ENCODE data around the gene CUX1.
"Not testable (repeated sequence)": the region's sequence is repeated elsewhere in the genome, so short reads cannot be mapped to it uniquely, and the experiment has no call there.

CUX1 gene

GRCh38 chr7:102117743-102118142 is 300.3 kb downstream of the CUX1 start:
- in situ Hi-C loops (cut with MboI; ENCODE audit: low sequenced_read_pairs) = no loop called here

GRCh38 chr7:102119213-102119651 is 301.8 kb downstream of the CUX1 start:
- in situ Hi-C loops (cut with MboI; ENCODE audit: low sequenced_read_pairs) = no loop called here

GRCh38 chr7:102119925-102120324 is 302.5 kb downstream of the CUX1 start:
- in situ Hi-C loops (cut with MboI; ENCODE audit: low sequenced_read_pairs) = no loop called here

DNA sequence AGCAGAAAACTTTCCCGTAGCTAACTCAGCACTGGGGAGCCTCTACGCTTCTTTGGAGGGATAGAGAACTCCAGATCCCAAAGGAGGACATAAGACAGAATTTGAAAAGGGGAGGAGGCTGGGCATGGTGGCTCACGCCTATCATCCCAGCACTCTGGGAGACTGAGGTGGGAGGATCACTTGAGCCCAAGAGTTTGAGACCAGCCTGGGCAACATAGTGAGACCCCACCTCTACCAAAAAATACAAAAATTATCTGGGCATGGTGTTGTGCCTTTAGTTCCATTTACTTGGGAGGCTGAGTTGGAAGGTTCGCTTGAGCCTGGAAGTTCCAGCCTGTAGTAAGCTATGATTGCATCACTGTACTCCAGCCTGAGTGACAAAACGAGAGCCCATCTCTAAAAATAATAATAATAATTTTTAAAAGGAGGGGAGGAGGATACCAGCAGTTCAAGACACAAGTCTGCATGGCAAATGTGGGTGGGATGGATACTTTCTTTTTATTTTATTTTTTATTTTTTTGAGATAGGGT is 303.3 kb downstream of the CUX1 start:
- in situ Hi-C loops (cut with MboI; ENCODE audit: low sequenced_read_pairs) = no loop called here

DNA sequence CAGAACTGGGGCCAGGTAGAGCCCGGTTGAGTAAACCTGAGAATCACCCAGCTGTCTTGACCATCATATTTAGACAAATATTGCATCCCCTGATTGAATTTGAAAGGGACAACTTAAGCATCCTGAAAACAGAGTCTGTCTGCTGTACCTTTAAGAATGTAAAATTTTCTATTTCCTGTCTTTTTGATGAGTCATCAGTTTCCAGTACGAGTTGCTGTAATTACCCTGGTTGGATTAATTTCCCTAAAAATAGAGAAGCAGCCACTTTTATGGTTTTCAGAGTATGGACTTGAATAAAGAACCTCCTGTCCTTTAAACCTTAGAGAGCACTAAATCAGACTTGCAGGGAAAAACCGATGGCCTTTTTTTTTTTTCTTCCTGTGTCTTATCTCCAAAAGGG is 304.6 kb downstream of the CUX1 start:
- in situ Hi-C loops (cut with MboI; ENCODE audit: low sequenced_read_pairs) = no loop called here

- in situ Hi-C loops (cut with MboI; ENCODE audit: low sequenced_read_pairs) = no loop called here
These were observed 307.7 kb downstream of the CUX1 start for GRCh38 chr7:102125127-102125596.

GRCh38 chr7:102128303-102128702 is 310.9 kb downstream of the CUX1 start:
- in situ Hi-C loops (cut with MboI; ENCODE audit: low sequenced_read_pairs) = no loop called here

- in situ Hi-C loops (cut with MboI; ENCODE audit: low sequenced_read_pairs) = no loop called here
These were observed 312.4 kb downstream of the CUX1 start for GRCh38 chr7:102129636-102130370.

- in situ Hi-C loops (cut with MboI; ENCODE audit: low sequenced_read_pairs) = no loop called here
These were observed 314.9 kb downstream of the CUX1 start for GRCh38 chr7:102132209-102132752.

DNA sequence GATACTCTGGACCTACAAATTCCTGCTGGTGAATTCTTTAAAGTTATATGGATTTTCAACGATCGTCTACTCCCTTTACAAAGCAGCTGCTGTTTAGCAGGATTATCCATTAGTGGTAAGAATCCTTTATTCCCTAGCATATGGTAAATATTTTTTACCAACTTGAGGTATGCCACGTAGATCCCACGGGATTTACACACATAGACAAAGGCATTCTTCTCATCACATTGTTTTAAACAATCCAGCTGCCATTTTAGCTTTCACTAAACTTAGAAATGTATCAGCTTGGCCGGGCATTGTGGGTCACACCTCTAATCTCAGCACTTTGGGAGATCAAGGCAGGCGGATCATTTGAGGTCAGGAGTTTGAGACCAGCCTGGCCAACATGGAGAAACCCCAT is 321.2 kb downstream of the CUX1 start:
- in situ Hi-C loops (cut with MboI; ENCODE audit: low sequenced_read_pairs) = no loop called here

DNA sequence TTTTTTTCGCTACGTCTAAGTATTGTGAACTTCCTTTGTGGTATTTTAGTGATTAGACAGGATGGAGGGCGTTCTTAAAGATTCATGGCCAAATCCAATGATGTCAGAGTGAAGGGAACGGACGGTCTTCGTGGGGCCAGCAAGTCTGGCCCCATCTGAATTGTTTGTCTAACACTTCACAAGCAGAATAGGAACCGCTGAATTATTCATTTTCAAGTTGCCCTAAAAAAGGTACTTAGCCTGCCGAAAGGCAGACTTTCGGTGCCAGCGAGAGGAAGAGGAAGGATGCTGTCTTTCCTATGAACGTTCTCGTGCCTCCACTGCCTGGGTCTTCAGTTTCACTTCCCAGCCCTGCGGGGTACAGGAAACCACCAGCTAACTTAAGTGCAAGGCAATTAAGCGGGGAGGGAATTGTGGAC is 323.5 kb downstream of the CUX1 start:
- in situ Hi-C loops (cut with MboI; ENCODE audit: low sequenced_read_pairs) = no loop called here

DNA sequence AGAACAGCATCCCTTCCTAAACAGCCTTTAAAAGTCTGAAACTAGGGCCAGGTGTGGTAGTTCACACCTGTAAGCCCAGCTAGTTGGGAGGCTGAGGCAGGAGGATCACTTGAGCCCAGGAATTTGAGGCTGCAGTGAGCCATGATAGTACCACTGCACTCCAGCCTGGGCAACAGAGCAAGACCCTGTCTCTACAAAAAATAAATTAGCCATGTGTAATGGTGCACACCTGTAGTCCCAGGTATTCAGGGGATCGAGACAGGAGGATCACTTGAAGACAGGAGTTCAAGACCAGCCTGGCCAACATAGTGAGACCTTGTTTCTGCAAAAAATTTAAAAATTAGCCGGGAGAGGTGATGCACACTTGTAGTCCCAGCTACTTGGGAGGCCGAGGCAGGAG is 325.0 kb downstream of the CUX1 start:
- in situ Hi-C loops (cut with MboI; ENCODE audit: low sequenced_read_pairs) = not testable (repeated sequence)

DNA sequence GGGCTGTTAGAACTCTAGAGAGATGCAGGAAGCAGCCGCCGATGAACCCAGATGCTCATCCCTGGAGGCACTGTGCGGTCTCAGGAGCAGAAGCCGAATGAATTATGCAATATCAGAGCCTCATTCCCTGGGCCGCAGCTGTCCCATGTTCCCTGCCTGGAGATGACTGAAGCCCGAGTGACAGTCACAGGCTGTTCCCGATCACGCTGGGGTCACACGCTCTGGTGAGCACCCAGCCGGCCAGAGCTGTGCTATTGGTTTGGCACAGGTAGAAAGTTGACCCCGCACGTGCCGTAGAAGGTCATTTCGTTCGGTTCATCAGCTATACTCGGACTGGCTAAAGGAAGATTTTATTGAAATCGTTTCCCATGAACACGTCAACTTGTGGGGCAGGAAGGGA is 328.7 kb downstream of the CUX1 start:
- in situ Hi-C loops (cut with MboI; ENCODE audit: low sequenced_read_pairs) = no loop called here

DNA sequence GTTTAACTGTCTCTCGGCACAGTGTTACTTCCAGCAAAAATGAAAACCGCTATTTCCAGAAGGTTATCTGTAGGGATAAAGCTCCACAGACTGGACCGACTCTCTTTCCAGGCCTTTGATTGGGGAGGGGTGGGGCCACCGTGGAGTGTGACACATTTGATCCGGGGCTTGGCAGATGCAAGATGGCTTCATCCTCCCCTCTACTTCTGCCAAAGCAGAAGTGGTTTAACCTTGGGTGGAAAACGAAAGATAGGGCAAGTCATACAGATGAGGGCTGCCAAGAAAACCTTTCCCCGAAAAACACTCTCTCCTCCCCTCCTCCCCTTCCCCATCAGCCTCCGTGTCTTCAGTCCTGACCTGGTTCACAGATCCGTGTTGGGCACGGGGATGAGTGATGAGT is 329.6 kb downstream of the CUX1 start:
- in situ Hi-C loops (cut with MboI; ENCODE audit: low sequenced_read_pairs) = no loop called here

DNA sequence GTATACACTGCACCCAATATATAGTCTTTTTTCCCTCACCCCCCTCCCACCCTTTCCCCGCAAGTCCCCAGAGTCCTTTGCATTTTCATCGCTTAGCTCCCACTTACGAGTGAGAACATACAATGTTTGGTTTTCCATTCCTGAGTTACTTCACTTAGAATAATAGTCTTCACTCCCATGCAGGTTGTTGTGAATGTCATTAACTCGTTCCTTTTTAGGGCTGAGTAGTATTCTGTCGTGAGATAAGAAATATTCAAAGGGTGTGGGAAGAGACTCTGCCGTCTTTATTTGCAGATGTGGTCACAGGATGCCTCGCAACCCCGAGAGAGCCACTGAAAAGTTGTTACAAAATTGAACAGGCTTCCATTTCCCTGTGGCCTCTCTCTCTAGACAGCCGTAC is 331.4 kb downstream of the CUX1 start:
- in situ Hi-C loops (cut with MboI; ENCODE audit: low sequenced_read_pairs) = no loop called here

GRCh38 chr7:102149416-102149815 is 332.0 kb downstream of the CUX1 start:
- in situ Hi-C loops (cut with MboI; ENCODE audit: low sequenced_read_pairs) = no loop called here

DNA sequence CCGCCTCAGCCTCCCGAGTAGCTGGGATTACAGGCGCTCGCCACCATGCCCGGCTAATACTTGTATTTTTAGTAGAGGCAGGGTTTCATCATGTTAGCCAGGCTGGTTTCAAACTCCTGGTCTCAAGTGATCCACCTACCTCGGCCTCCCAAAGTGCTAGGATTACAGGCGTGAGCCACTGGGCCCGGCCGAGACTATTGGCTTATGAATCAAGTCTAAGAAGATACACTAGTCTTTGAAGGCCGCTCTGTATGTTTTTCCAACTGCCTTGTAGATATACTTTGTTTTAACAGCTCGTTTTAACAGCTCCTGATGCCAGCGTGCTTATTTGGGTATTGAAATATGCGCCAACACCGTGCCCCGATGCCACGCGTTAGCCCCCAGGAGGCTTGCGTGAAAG is 332.8 kb downstream of the CUX1 start:
- in situ Hi-C loops (cut with MboI; ENCODE audit: low sequenced_read_pairs) = no loop called here

DNA sequence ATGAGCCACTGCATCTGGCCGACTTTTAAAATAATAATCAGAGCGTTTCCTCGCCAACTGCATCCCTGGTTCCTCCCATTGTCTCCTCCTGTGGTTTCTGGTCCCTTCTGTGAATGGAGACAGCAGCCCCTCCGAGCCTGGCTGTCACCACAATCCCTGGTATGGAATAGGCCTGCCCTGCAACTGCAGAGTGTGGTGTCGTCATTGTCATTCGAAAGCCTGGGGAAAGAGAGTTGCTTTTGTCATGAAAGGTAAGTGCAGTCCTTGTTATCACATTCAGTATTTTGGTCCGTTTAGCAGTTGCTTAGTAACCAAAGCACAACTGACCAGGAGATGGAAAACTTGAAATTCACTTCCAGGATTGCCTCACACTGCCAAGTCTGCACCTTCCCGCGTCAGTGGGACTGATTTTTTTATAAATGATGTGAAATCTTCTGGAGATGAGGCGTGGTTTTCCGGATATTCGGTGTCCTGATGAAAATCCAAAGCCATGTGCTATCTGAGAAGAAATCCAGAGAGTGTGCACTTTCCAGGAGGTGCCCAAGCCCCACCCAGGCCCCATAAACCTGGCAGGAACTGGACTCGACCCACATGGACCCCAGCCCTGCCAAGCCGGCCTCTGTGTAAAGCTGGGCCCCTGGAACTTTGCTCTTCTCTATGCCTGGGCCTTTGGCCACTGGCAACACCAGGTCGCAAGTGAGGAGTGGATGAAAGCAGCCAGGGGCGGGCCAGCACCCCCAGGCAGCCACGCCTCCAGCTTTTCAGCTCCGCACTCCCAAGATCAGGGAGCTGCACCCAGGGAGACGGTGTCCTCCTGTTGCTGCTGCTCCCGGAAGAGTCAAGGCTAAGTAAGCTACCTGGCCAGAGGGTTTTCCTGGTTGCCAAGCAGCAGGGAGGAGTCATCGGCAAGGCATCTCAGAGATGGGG is 335.5 kb downstream of the CUX1 start:
- in situ Hi-C loops (cut with MboI; ENCODE audit: low sequenced_read_pairs) = no loop called here

DNA sequence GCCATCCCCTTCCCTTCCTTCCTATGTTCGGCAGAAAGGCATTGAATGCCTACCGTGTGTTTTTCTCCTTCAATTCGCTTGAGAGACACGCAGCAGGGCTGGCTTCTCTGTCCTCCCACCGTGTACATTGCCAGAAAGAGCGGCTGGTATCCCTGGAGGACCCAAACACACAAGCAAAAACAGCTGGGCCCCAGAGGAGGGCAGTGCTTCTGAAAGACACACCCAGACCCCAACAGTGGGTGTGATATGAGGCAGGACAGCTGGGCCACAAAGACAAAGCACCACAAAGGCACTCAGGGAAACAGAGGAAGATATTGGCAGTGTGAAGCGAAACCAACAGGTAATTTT is 336.1 kb downstream of the CUX1 start:
- in situ Hi-C loops (cut with MboI; ENCODE audit: low sequenced_read_pairs) = no loop called here

GRCh38 chr7:102154425-102154824 is 337.0 kb downstream of the CUX1 start:
- in situ Hi-C loops (cut with MboI; ENCODE audit: low sequenced_read_pairs) = no loop called here

- in situ Hi-C loops (cut with MboI; ENCODE audit: low sequenced_read_pairs) = no loop called here
These were observed 338.5 kb downstream of the CUX1 start for GRCh38 chr7:102155821-102156441.
